IMR-90 (cell line): ENCODE measurements around the gene CLNK. TPM values are rescaled to one million over a fixed set of nuclear protein-coding genes. Genes with fewer than 3 reads are reported as not detected.

Source experiments
- ATAC-seq: fragments of 200-7000 bp; cut with Tn5 transposase; 2 replicates; pipeline ENCODE4 v1.9.1; 2020; ENCODE audit warnings: low read depth, mild to moderate bottlenecking, moderate library complexity
- BruUV-seq: library from RNA; stranded (reverse); fragments of 400-500 nt; replicated peaks from 2 replicates; lab custom pipeline; 2021; lab: Mats Ljungman, UMichigan
- CTCF ChIA-PET: fragments of 300-600 bp; formaldehyde crosslinking; extraction: SDS; loops from one replicate; lab custom pipeline; 2021; ENCODE audit warnings: antibody characterized with exemption; lab: Yijun Ruan, JAX
- POLR2A ChIA-PET: fragments of 300-600 bp; sonication (Branson Sonifier 250); formaldehyde crosslinking; loops from one replicate; lab custom pipeline; 2022; ENCODE audit warnings: antibody characterized with exemption; ENCODE audit not compliant: unreplicated experiment; lab: Charles Lee
- DNase-seq: peaks from one replicate; pipeline ENCODE4 v3.0.0; 2013
- H2AFZ ChIP-seq: replicated peaks from 2 replicates; pipeline ENCODE3; 2013; ENCODE audit warnings: low read length, mild to moderate bottlenecking; ENCODE audit not compliant: poor library complexity
- H2AK5ac ChIP-seq: 2 replicates; pipeline ENCODE4 v1.6.1; 2013; ENCODE audit warnings: low read depth, low read length, inconsistent platforms
- H2AK9ac ChIP-seq: replicated peaks from 2 replicates; pipeline ENCODE3; 2013; ENCODE audit warnings: mild to moderate bottlenecking, low read depth, low read length, moderate library complexity; ENCODE audit not compliant: poor library complexity
- H2BK120ac ChIP-seq: 2 replicates; pipeline ENCODE4 v1.6.1; 2013; ENCODE audit warnings: low read depth, low read length, inconsistent platforms
- H2BK15ac ChIP-seq: 3 replicates; pipeline ENCODE4 v1.6.1; 2013; ENCODE audit warnings: low read depth, low read length, inconsistent platforms
- H2BK20ac ChIP-seq: 2 replicates; pipeline ENCODE4 v1.6.1; 2013; ENCODE audit warnings: low read depth, mild to moderate bottlenecking, inconsistent platforms, low read length, moderate library complexity
- H2BK5ac ChIP-seq: 2 replicates; pipeline ENCODE4 v1.6.1; 2013; ENCODE audit warnings: mild to moderate bottlenecking, low read depth, low read length, inconsistent platforms; ENCODE audit not compliant: poor library complexity, severe bottlenecking
- H3K14ac ChIP-seq: replicated peaks from 2 replicates; pipeline ENCODE4 v1.6.1; 2013; ENCODE audit warnings: low read depth, low read length, inconsistent platforms
- H3K18ac ChIP-seq: 2 replicates; pipeline ENCODE4 v1.6.1; 2013; ENCODE audit warnings: low read depth, low read length, control low read depth
- H3K23ac ChIP-seq: 2 replicates; pipeline ENCODE4 v1.6.1; 2013; ENCODE audit warnings: low read depth, low read length, inconsistent platforms
- H3K27ac ChIP-seq: 2 replicates; pipeline ENCODE4 v1.5.1; 2013; ENCODE audit warnings: mild to moderate bottlenecking, control low read depth, low read length; ENCODE audit not compliant: insufficient read depth
- H3K27me3 ChIP-seq: 2 replicates; pipeline ENCODE4 v1.6.1; 2013; ENCODE audit warnings: low read length; ENCODE audit not compliant: control insufficient read depth, insufficient read depth
- H3K36me3 ChIP-seq: 2 replicates; pipeline ENCODE4 v1.6.1; 2013; ENCODE audit warnings: low read length, mixed read lengths; ENCODE audit not compliant: control insufficient read depth, insufficient read depth
- H3K4ac ChIP-seq: 2 replicates; pipeline ENCODE4 v1.6.1; 2013; ENCODE audit warnings: low read depth, low read length, inconsistent platforms
- H3K4me1 ChIP-seq: 2 replicates; pipeline ENCODE4 v1.6.1; 2013; ENCODE audit warnings: low read length, mixed read lengths; ENCODE audit not compliant: control insufficient read depth, insufficient read depth
- H3K4me2 ChIP-seq: 2 replicates; pipeline ENCODE4 v1.6.1; 2013; ENCODE audit warnings: low read depth, mild to moderate bottlenecking, control low read depth, low read length, moderate library complexity
- H3K4me3 ChIP-seq: 2 replicates; pipeline ENCODE4 v1.5.1; 2013; ENCODE audit warnings: low read depth, mild to moderate bottlenecking, control low read depth, low read length, moderate library complexity; ENCODE audit not compliant: insufficient read depth
- H3K56ac ChIP-seq: 2 replicates; pipeline ENCODE4 v1.6.1; 2013; ENCODE audit warnings: low read length, inconsistent platforms; ENCODE audit not compliant: insufficient read depth; ENCODE audit errors: extremely low read depth
- H3K79me1 ChIP-seq, 2 experiments: 2 replicates each; pipeline ENCODE4 v1.6.1; 2013; ENCODE audit warnings: low read length in 2 of 2, inconsistent platforms in 1 of 2, low read depth in 1 of 2
- H3K9ac ChIP-seq: 2 replicates; pipeline ENCODE4 v1.6.1; 2013; ENCODE audit warnings: low read depth, low read length, control low read depth
- H3K9me1 ChIP-seq: 2 replicates; pipeline ENCODE4 v1.6.1; 2013; ENCODE audit warnings: low read length, inconsistent platforms; ENCODE audit not compliant: insufficient read depth
- H3K9me3 ChIP-seq: 2 replicates; pipeline ENCODE4 v1.6.1; 2013; ENCODE audit warnings: low read length; ENCODE audit not compliant: control insufficient read depth, insufficient read depth
- H4K20me1 ChIP-seq: 2 replicates; pipeline ENCODE4 v1.6.1; 2013; ENCODE audit warnings: low read length, inconsistent platforms; ENCODE audit not compliant: insufficient read depth
- H4K5ac ChIP-seq: 2 replicates; pipeline ENCODE4 v1.6.1; 2013; ENCODE audit warnings: mild to moderate bottlenecking, low read depth, low read length, control low read depth
- H4K8ac ChIP-seq, 2 experiments: 2 replicates each; pipeline ENCODE4 v1.6.1; 2013; ENCODE audit warnings: low read depth in 2 of 2, low read length in 2 of 2, control low read depth in 1 of 2, inconsistent platforms in 1 of 2
- H4K91ac ChIP-seq: 2 replicates; pipeline ENCODE4 v1.6.1; 2013; ENCODE audit warnings: low read depth, low read length, inconsistent platforms; ENCODE audit not compliant: insufficient read depth
- BHLHE40 ChIP-seq: fragments of 150-350 bp; IDR thresholded peaks from 2 replicates; pipeline ENCODE4 v1.6.1; 2016; ENCODE audit warnings: mild to moderate bottlenecking, low read depth, low read length
- CEBPB ChIP-seq: IDR thresholded peaks from 2 replicates; pipeline ENCODE4 v1.6.1; 2012; ENCODE audit warnings: low read depth, low read length, improper control_type of control experiment
- CHD1 ChIP-seq: IDR thresholded peaks from 2 replicates; pipeline ENCODE4 v1.6.1; 2012; ENCODE audit warnings: low read depth, low read length, improper control_type of control experiment
- FOS ChIP-seq: fragments of 150-350 bp; IDR thresholded peaks from 2 replicates; pipeline ENCODE4 v1.6.1; 2016; ENCODE audit warnings: low read depth, low read length
- MAFK ChIP-seq: IDR thresholded peaks from 2 replicates; pipeline ENCODE4 v1.6.1; 2012; ENCODE audit warnings: low read depth, low read length, improper control_type of control experiment
- MAZ ChIP-seq: IDR thresholded peaks from 2 replicates; pipeline ENCODE4 v1.6.1; 2012; ENCODE audit warnings: low read depth, mild to moderate bottlenecking, low read length, improper control_type of control experiment, moderate library complexity, borderline replicate concordance
- MXI1 ChIP-seq: IDR thresholded peaks from 2 replicates; pipeline ENCODE4 v1.6.1; 2012; ENCODE audit warnings: low read depth, mild to moderate bottlenecking, low read length, moderate library complexity, borderline replicate concordance
- NFE2L2 ChIP-seq: fragments of 150-350 bp; IDR thresholded peaks from 2 replicates; pipeline ENCODE4 v1.6.1; 2016; ENCODE audit warnings: low read depth, mild to moderate bottlenecking, low read length
- POLR2A ChIP-seq: IDR thresholded peaks from 2 replicates; pipeline ENCODE4 v1.6.1; 2012; ENCODE audit warnings: mild to moderate bottlenecking, low read depth, low read length
- RAD21 ChIP-seq: IDR thresholded peaks from 2 replicates; pipeline ENCODE4 v1.6.1; 2012; ENCODE audit warnings: low read length, improper control_type of control experiment
- RCOR1 ChIP-seq: IDR thresholded peaks from 2 replicates; pipeline ENCODE4 v1.6.1; 2012; ENCODE audit warnings: mild to moderate bottlenecking, low read length, improper control_type of control experiment; ENCODE audit not compliant: insufficient replicate concordance
- RFX5 ChIP-seq: IDR thresholded peaks from 2 replicates; pipeline ENCODE4 v1.8.0; 2012; ENCODE audit warnings: low read depth, mild to moderate bottlenecking, low read length, moderate library complexity
- SMC3 ChIP-seq: fragments of 150-350 bp; IDR thresholded peaks from 2 replicates; pipeline ENCODE4 v1.6.1; 2016; ENCODE audit warnings: low read depth, mild to moderate bottlenecking, antibody characterized with exemption, low read length, moderate library complexity
- WGBS, 2 experiments: methylation state at CpG; one replicate each; pipeline versions ENCODE4 v1.1.5 to v1.1.7; 2013; ENCODE audit warnings: missing lambda C conversion rate in 2 of 2; ENCODE audit not compliant: insufficient read length in 1 of 2; ENCODE audit errors: extremely low coverage in 2 of 2; 5-methylcytosine and 5-hydroxymethylcytosine counted together
- dilution Hi-C: fragments of 300-500 bp; cut with HindIII; formaldehyde crosslinking; loops from one replicate; pipeline ENCODE4 v1.14.3; 2018; ENCODE audit warnings: low sequenced_read_pairs; ENCODE audit not compliant: unreplicated experiment
- in situ Hi-C: fragments of 300-500 bp; cut with MboI; formaldehyde crosslinking; loops from 3 replicates; pipeline ENCODE4 v1.14.3; 2019; ENCODE audit warnings: low sequenced_read_pairs, inconsistent platforms, mixed read lengths
- intact Hi-C: fragments of 100-400 bp; cut with micrococcal nuclease; formaldehyde crosslinking; loops from 2 replicates; pipeline ENCODE4 v1.10.0; 2022
- polyA plus RNA-seq, 3 experiments: library from polyadenylated mRNA; depleted of rRNA; stranded (reverse); fragments of >200 nt; gene quantifications; 2 replicates each; pipeline ENCODE4 v1.2.3, GENCODE V29; 2012; ENCODE audit warnings: low replicate concordance in 1 of 3
- total RNA-seq: library from RNA; depleted of rRNA; stranded (reverse); fragments of >200 nt; gene quantifications from 2 replicates; pipeline ENCODE4 v1.2.3, GENCODE V29; 2012
- TF ChIP-seq, protein P1 (sequence below): fragments of 150-350 bp; IDR thresholded peaks from 2 replicates; pipeline ENCODE4 v1.6.1; 2016; ENCODE audit warnings: low read depth, mild to moderate bottlenecking, low read length, moderate library complexity, borderline replicate concordance
- TF ChIP-seq, protein P2 (sequence below): fragments of 150-350 bp; IDR thresholded peaks from 2 replicates; pipeline ENCODE4 v1.6.1; 2017; ENCODE audit warnings: mild to moderate bottlenecking, antibody characterized with exemption, low read length, low read depth
- TF ChIP-seq, protein P3 (sequence below): conservative IDR thresholded peaks from 2 replicates; pipeline ENCODE4 v1.5.1; 2012; ENCODE audit warnings: mild to moderate bottlenecking, low read depth, low read length, improper control_type of control experiment

Gene CLNK
- total and polyA plus RNA-seq, 2 of the 4 experiments (the other 2 are of a cell fraction) = not detected

DNA sequence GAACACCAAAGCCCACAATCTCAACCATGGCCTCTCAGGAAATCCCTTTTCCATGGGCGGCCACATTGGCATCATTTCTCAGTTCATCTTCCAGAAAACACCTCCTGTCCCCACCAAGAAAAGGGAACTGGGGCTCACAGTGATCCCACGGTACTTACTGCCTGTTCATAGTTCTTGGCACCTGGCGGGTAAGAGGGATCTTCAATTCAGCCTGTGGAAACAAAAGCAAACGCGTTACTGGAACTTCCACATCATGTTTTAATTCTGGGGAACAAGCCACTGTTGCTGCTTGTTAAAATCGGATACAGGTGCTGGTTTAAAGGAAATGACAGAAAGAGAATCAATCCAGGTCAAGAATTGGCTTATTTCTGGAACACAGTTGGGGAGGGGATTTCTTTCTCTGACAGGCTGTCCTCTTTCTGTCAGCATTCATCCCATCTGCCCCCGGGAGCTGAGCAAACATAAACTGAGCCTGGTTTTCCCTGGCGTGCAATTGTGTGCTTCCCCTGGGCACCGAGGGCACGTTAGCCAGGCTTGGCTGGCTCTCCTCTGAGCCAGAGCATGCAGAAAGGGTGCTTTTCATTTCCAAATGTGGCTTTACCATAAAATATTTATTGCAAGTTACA, 16.8 kb downstream of the CLNK start:
- Histone ChIP-seq H2BK120ac (no peak overlapping the region), H2AFZ (no peak overlapping the region), H3K56ac (no peak overlapping the region), H4K91ac (no peak overlapping the region), H3K9me1 (no peaks in the 10 kb centered on the region), H3K14ac (no peak overlapping the region), H3K4me1 (peaks cover 2% of the 10 kb centered on the region; the same call in 1 of the 2 replicates), H3K4me3 (no peak overlapping the region), H3K9ac (no peak overlapping the region), H3K18ac (no peak overlapping the region), H3K9me3 (0 out of 2 replicates have a peak, but pooled peaks cover 2% of the 10 kb centered on the region), H4K5ac (no peak overlapping the region), H3K36me3 (no peaks in the 10 kb centered on the region), H2BK5ac (no peak overlapping the region), H3K4ac (no peak overlapping the region), H4K8ac (no peak overlapping the region), H3K4me2 (no peak overlapping the region), H4K20me1 (no peaks in the 10 kb centered on the region), H3K27me3 (peaks cover 29% of the 10 kb centered on the region), H2AK9ac (no peak overlapping the region), H2BK20ac (no peak overlapping the region), H2AK5ac (no peak overlapping the region), H3K79me1 (no peaks in the 10 kb centered on the region), H3K23ac (no peak overlapping the region), H2BK15ac (no peak overlapping the region), H3K27ac (no peak overlapping the region)
- no TSS peak for BruUV-seq
- ChIA-PET POLR2A (no interaction called here), CTCF (no interaction called here)
- TF ChIP-seq, protein P1, sequence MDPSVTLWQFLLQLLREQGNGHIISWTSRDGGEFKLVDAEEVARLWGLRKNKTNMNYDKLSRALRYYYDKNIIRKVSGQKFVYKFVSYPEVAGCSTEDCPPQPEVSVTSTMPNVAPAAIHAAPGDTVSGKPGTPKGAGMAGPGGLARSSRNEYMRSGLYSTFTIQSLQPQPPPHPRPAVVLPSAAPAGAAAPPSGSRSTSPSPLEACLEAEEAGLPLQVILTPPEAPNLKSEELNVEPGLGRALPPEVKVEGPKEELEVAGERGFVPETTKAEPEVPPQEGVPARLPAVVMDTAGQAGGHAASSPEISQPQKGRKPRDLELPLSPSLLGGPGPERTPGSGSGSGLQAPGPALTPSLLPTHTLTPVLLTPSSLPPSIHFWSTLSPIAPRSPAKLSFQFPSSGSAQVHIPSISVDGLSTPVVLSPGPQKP = no peak
- no peak for TF ChIP-seq POLR2A
- TF ChIP-seq RAD21 = no peak
- TF ChIP-seq, protein P2, sequence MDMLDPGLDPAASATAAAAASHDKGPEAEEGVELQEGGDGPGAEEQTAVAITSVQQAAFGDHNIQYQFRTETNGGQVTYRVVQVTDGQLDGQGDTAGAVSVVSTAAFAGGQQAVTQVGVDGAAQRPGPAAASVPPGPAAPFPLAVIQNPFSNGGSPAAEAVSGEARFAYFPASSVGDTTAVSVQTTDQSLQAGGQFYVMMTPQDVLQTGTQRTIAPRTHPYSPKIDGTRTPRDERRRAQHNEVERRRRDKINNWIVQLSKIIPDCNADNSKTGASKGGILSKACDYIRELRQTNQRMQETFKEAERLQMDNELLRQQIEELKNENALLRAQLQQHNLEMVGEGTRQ = no peak
- TF ChIP-seq NFE2L2 = no peak
- no peak for TF ChIP-seq SMC3
- TF ChIP-seq MXI1 = no peak
- no peak for TF ChIP-seq MAFK
- no peak for TF ChIP-seq RFX5
- no peak for TF ChIP-seq MAZ
- TF ChIP-seq RCOR1 = no peak
- TF ChIP-seq CEBPB = no peak
- no peak for TF ChIP-seq BHLHE40
- TF ChIP-seq FOS = no peak
- TF ChIP-seq, protein P3, sequence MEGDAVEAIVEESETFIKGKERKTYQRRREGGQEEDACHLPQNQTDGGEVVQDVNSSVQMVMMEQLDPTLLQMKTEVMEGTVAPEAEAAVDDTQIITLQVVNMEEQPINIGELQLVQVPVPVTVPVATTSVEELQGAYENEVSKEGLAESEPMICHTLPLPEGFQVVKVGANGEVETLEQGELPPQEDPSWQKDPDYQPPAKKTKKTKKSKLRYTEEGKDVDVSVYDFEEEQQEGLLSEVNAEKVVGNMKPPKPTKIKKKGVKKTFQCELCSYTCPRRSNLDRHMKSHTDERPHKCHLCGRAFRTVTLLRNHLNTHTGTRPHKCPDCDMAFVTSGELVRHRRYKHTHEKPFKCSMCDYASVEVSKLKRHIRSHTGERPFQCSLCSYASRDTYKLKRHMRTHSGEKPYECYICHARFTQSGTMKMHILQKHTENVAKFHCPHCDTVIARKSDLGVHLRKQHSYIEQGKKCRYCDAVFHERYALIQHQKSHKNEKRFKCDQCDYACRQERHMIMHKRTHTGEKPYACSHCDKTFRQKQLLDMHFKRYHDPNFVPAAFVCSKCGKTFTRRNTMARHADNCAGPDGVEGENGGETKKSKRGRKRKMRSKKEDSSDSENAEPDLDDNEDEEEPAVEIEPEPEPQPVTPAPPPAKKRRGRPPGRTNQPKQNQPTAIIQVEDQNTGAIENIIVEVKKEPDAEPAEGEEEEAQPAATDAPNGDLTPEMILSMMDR = no peak
- TF ChIP-seq CHD1 = no peak
- no peak for ATAC-seq
- WGBS, 2 experiments = 81% methylated on average over 3 of the region's 10 CpGs; no CpG with 5 or more reads in 1 of the 2 experiments
- intact Hi-C loops (no loop called here), in situ Hi-C loops (no loop called here), dilution Hi-C loops (no loop called here)
- DNase-seq = no peak
